H1 (cell line): ENCODE measurements around the gene ESCO1. TPM values are rescaled to one million over a fixed set of nuclear protein-coding genes. Genes with fewer than 3 reads are reported as not detected.
"Not testable (repeated sequence)": the region's sequence is repeated elsewhere in the genome, so short reads cannot be mapped to it uniquely, and the experiment has no call there.

ENCODE experiments used
- CTCF ChIA-PET: fragments of 300-600 bp; sonication (Branson Sonifier 250); formaldehyde crosslinking; loops from one replicate; lab custom pipeline; 2021; ENCODE audit not compliant: partially characterized antibody; lab: Charles Lee
- POLR2A ChIA-PET: fragments of 300-600 bp; sonication (Branson Sonifier 250); formaldehyde crosslinking; loops from one replicate; lab custom pipeline; 2021; ENCODE audit warnings: inconsistent platforms; ENCODE audit not compliant: partially characterized antibody; lab: Charles Lee
- DNase-seq, 2 experiments: peaks; one replicate each; pipeline versions ENCODE4 v3.0.0 to v3.0.0-alpha.2; 2010 to 2022; ENCODE audit warnings: low spot score in 2 of 2, low read depth in 1 of 2, mixed read lengths in 1 of 2
- FAIRE-seq: peaks from 2 replicates; lab custom pipeline; 2011; peaks lifted over from hg19 to GRCh38; lab: Jason Lieb, UNC
- H2AFZ ChIP-seq: 2 replicates; pipeline ENCODE4 v1.8.1; 2012; ENCODE audit warnings: low read length, inconsistent platforms
- H2AK5ac ChIP-seq: 2 replicates; pipeline ENCODE4 v1.6.1; 2013; ENCODE audit warnings: low read depth, low read length
- H2BK120ac ChIP-seq: replicated peaks from 2 replicates; pipeline ENCODE3; 2013; ENCODE audit warnings: low read depth, low read length, inconsistent platforms
- H2BK12ac ChIP-seq: 2 replicates; pipeline ENCODE4 v1.6.1; 2013; ENCODE audit warnings: low read depth, low read length
- H2BK15ac ChIP-seq: 2 replicates; pipeline ENCODE4 v1.6.1; 2013; ENCODE audit warnings: low read length
- H2BK20ac ChIP-seq: 2 replicates; pipeline ENCODE4 v1.6.1; 2013; ENCODE audit warnings: low read length
- H2BK5ac ChIP-seq: 2 replicates; pipeline ENCODE4 v1.6.1; 2013; ENCODE audit warnings: low read depth, low read length
- H3K14ac ChIP-seq: 2 replicates; pipeline ENCODE4 v1.6.1; 2013; ENCODE audit warnings: inconsistent platforms; ENCODE audit not compliant: insufficient read length
- H3K18ac ChIP-seq: 2 replicates; pipeline ENCODE4 v1.6.1; 2013; ENCODE audit warnings: low read length; ENCODE audit errors: extremely low read depth
- H3K23ac ChIP-seq: 2 replicates; pipeline ENCODE4 v1.6.1; 2013; ENCODE audit warnings: inconsistent platforms; ENCODE audit not compliant: insufficient read length
- H3K23me2 ChIP-seq: 2 replicates; pipeline ENCODE4 v1.6.1; 2013; ENCODE audit warnings: low read depth, low read length
- H3K27ac ChIP-seq: 2 replicates; pipeline ENCODE4 v1.6.1; 2011; ENCODE audit warnings: low read depth, low read length, inconsistent platforms
- H3K27me3 ChIP-seq, 4 experiments: replicated peaks in 1 of 4; 1 replicate in 1 of 4; 2 replicates in 3 of 4; pipeline versions ENCODE4 v1.6.1 to v1.8.1; 2011 to 2013; ENCODE audit warnings: low read length in 3 of 4, mild to moderate bottlenecking in 3 of 4, inconsistent platforms in 2 of 4, mixed read lengths in 2 of 4, moderate library complexity in 1 of 4; ENCODE audit not compliant: control insufficient read depth in 3 of 4, insufficient read depth in 3 of 4; ENCODE audit errors: extremely low read depth in 1 of 4
- H3K36me3 ChIP-seq, 4 experiments: 2 replicates each; pipeline versions ENCODE4 v1.6.1 to v1.8.1; 2011 to 2013; ENCODE audit warnings: mild to moderate bottlenecking in 4 of 4, low read length in 3 of 4, moderate library complexity in 2 of 4, control low read depth in 1 of 4, inconsistent platforms in 1 of 4; ENCODE audit not compliant: insufficient read depth in 4 of 4, control insufficient read depth in 2 of 4
- H3K4ac ChIP-seq: replicated peaks from 2 replicates; pipeline ENCODE3; 2013; ENCODE audit warnings: low read length, low read depth, mixed read lengths, inconsistent platforms; ENCODE audit not compliant: insufficient read length
- H3K4me1 ChIP-seq, 4 experiments: replicated peaks in 1 of 4; 1 replicate in 1 of 4; 2 replicates in 3 of 4; pipeline versions ENCODE4 v1.6.1 to v1.8.1; 2011 to 2013; ENCODE audit warnings: low read length in 3 of 4, inconsistent platforms in 2 of 4, mixed read lengths in 1 of 4; ENCODE audit not compliant: insufficient read depth in 4 of 4, control insufficient read depth in 3 of 4
- H3K4me2 ChIP-seq, 2 experiments: 2 replicates each; pipeline versions ENCODE4 v1.6.1 to v1.8.1; 2011 to 2013; ENCODE audit warnings: low read depth in 2 of 2, low read length in 2 of 2, control low read depth in 1 of 2, inconsistent platforms in 1 of 2, mild to moderate bottlenecking in 1 of 2; ENCODE audit not compliant: insufficient read depth in 1 of 2
- H3K4me3 ChIP-seq, 4 experiments: fragments of 200-600, 300-600 bp in 1 of 4; sonication (generic), shearing (Covaris generic), sonication (Bioruptor Twin) in 1 of 4; 2 replicates each; pipeline versions ENCODE4 v1.5.1 to v1.8.1; 2011 to 2016; ENCODE audit warnings: low read length in 4 of 4, low read depth in 3 of 4, control low read depth in 2 of 4, inconsistent platforms in 2 of 4, mild to moderate bottlenecking in 2 of 4, mixed read lengths in 1 of 4, moderate library complexity in 1 of 4; ENCODE audit not compliant: insufficient read depth in 2 of 4; ENCODE audit errors: extremely low read depth in 1 of 4
- H3K56ac ChIP-seq: replicated peaks from 2 replicates; pipeline ENCODE3; 2013; ENCODE audit warnings: low read depth, mild to moderate bottlenecking, mixed read lengths, low read length, inconsistent platforms; ENCODE audit not compliant: insufficient read length
- H3K79me1 ChIP-seq: 2 replicates; pipeline ENCODE4 v1.6.1; 2013; ENCODE audit warnings: low read depth, low read length, control low read depth
- H3K79me2 ChIP-seq, 2 experiments: 2 replicates each; pipeline versions ENCODE4 v1.6.1 to v1.8.1; 2012 to 2013; ENCODE audit warnings: low read length in 2 of 2, mild to moderate bottlenecking in 2 of 2, inconsistent platforms in 1 of 2; ENCODE audit not compliant: insufficient read depth in 2 of 2, control insufficient read depth in 1 of 2
- H3K9ac ChIP-seq, 4 experiments: replicated peaks in 1 of 4; 1 replicate in 1 of 4; 2 replicates in 3 of 4; pipeline versions ENCODE4 v1.6.1 to v1.8.1; 2011 to 2013; ENCODE audit warnings: low read depth in 3 of 4, low read length in 3 of 4, control low read depth in 2 of 4, mild to moderate bottlenecking in 2 of 4, moderate library complexity in 2 of 4, inconsistent platforms in 1 of 4; ENCODE audit errors: extremely low read depth in 1 of 4
- H3K9me3 ChIP-seq, 2 experiments: 2 replicates each; pipeline versions ENCODE4 v1.6.1 to v1.8.1; 2012 to 2013; ENCODE audit warnings: mild to moderate bottlenecking in 2 of 2, moderate library complexity in 2 of 2, control low read depth in 1 of 2, inconsistent platforms in 1 of 2, low read depth in 1 of 2, low read length in 1 of 2, mixed read lengths in 1 of 2; ENCODE audit not compliant: insufficient read depth in 2 of 2
- H4K20me1 ChIP-seq, 2 experiments: replicated peaks in 1 of 2; 2 replicates each; pipeline versions ENCODE3 to v1.8.1; 2011 to 2013; ENCODE audit warnings: inconsistent platforms in 2 of 2, low read length in 2 of 2, mild to moderate bottlenecking in 1 of 2; ENCODE audit not compliant: insufficient read depth in 2 of 2, control insufficient read depth in 1 of 2
- H4K5ac ChIP-seq: 2 replicates; pipeline ENCODE4 v1.6.1; 2013; ENCODE audit warnings: low read length, low read depth, mixed read lengths, inconsistent platforms; ENCODE audit not compliant: insufficient read length
- H4K8ac ChIP-seq: 2 replicates; pipeline ENCODE4 v1.8.0; 2013; ENCODE audit warnings: mild to moderate bottlenecking, moderate library complexity, low read length, inconsistent platforms; ENCODE audit not compliant: insufficient read depth; ENCODE audit errors: extremely low read depth
- H4K91ac ChIP-seq: replicated peaks from 2 replicates; pipeline ENCODE3; 2013; ENCODE audit warnings: low read length, mixed read lengths, inconsistent platforms; ENCODE audit not compliant: insufficient read length
- WGBS, 2 experiments: shearing (Covaris generic) in 1 of 2; methylation state at CpG; one replicate each; pipeline versions ENCODE4 v1.1.6 to v1.1.7; 2013 to 2015; ENCODE audit warnings: low lambda C conversion rate in 2 of 2, mixed read lengths in 2 of 2, inconsistent platforms in 1 of 2, low coverage in 1 of 2, missing lambda C conversion rate in 1 of 2; ENCODE audit not compliant: insufficient replicate concordance in 2 of 2, insufficient coverage in 1 of 2, insufficient read length in 1 of 2; ENCODE audit errors: extremely low coverage in 1 of 2, missing lambda C conversion rate in 1 of 2; 5-methylcytosine and 5-hydroxymethylcytosine counted together
- polyA plus RNA-seq, 7 experiments: library from polyadenylated mRNA; depleted of rRNA in 3 of 7; stranded (reverse) in 5 of 7; unstranded in 2 of 7; fragments of >200 nt in 5 of 7; fragments of 200-250 nt in 2 of 7; gene quantifications; 1 replicate in 5 of 7; 2 replicates in 1 of 7; 4 replicates in 1 of 7; pipeline versions ENCODE4 v1.2.1 to v1.2.3, GENCODE V29; 2011 to 2013; ENCODE audit warnings: missing spikeins in 2 of 7, mixed read lengths in 2 of 7
- total RNA-seq: library from RNA; stranded (reverse); fragmentation: NEBNext Ultra II Directional; extraction: Animal tissue kit (Norgen Biotek cat#: 25700); gene quantifications from 2 replicates; pipeline ENCODE4 v1.2.1, GENCODE V29; 2021

Gene ESCO1
- total and polyA plus RNA-seq, 2 of the 8 experiments (the other 6 are each of a cell fraction or from before 2014, with no cell fraction given): 5.8 to 48.3 TPM

- H3K18ac ChIP-seq, H3K27ac ChIP-seq, H2BK5ac ChIP-seq, H2BK15ac ChIP-seq, H2BK20ac ChIP-seq, H3K4me1 ChIP-seq, H3K4me2 ChIP-seq, H4K20me1 ChIP-seq, H3K23me2 ChIP-seq, H3K14ac ChIP-seq, H4K8ac ChIP-seq, H3K4me3 ChIP-seq, H2BK120ac ChIP-seq, DNase-seq, H2BK12ac ChIP-seq, CTCF ChIA-PET, POLR2A ChIA-PET, H3K56ac ChIP-seq, H2AFZ ChIP-seq, H2AK5ac ChIP-seq, H3K23ac ChIP-seq, H4K5ac ChIP-seq, H4K91ac ChIP-seq, H3K27me3 ChIP-seq, FAIRE-seq, H3K79me1 ChIP-seq, H3K4ac ChIP-seq, H3K9ac ChIP-seq: not testable (repeated sequence)
- WGBS, 2 experiments: no CpG with 5 or more reads among the region's 33 CpGs
- Histone ChIP-seq H3K79me2 (peaks cover 19 to 72% of the 10 kb centered on the region in 2 experiments), H3K9me3 (peaks cover 5 to 13% of the 10 kb centered on the region in 2 experiments; a peak in 2 of 4 replicates), H3K36me3 (peaks cover 0 to 14% (median 0%) of the 10 kb centered on the region in 4 experiments; a peak in 3 of 8 replicates)
Observed at GRCh38 chr18:21592361-21592760, 8.1 kb downstream of the ESCO1 start.
